Measurements from ENCODE around the gene ATP1A4. TPM values are rescaled to one million over a fixed set of nuclear protein-coding genes. Genes with fewer than 3 reads are reported as not detected.

The ATP1A4 gene
- total RNA-seq, 1 donor from 2014 or later, result not detected

DNA sequence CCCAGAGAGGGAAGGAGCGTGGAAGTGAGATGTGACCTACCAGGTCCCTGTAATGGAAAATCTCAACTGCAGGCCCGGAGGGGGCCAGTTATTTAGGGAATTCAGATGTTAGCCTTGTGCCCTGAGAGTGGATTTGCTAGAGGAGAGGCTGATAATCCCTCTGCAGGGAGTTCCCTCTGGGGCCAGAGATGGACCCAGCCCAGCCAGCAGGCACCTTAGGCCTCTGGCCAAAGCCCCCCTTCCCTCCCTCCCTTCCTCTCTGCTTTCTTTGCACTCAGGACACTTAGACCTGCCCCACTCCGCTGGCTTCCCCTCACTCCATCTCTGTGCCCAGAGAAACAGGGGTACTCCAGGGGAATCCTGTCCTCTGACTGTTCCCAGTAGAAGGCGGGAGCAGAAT lies 37.3 kb upstream of the ATP1A4 start:
- Mint-ChIP-seq H3K4me1 (ENCODE audit: low read depth, unreplicated experiment) (peaks cover 33% of the 10 kb centered on the region), H3K27ac (ENCODE audit: unreplicated experiment) (no peak overlapping the region), H3K4me3 (ENCODE audit: unreplicated experiment) (peak overlapping the region; percentile 24), H3K9me3 (ENCODE audit: unreplicated experiment) (peaks cover 2% of the 10 kb centered on the region), H3K27me3 (ENCODE audit: low read depth, unreplicated experiment) (peaks cover 37% of the 10 kb centered on the region), H3K36me3 (ENCODE audit: low read depth, unreplicated experiment) (no peaks in the 10 kb centered on the region)
- Histone ChIP-seq H4K20me1 (ENCODE audit: insufficient read depth, low read length) (no peaks in the 10 kb centered on the region), H3K4me2 (ENCODE audit: low read length) (no peak overlapping the region), H3K4me3 (ENCODE audit: insufficient read depth, low read depth, low read length) (no peak overlapping the region), H2AFZ (ENCODE audit: low read depth, low read length) (no peak overlapping the region), H3K9me3 (ENCODE audit: insufficient read depth, low read depth, low read length) (no peaks in the 10 kb centered on the region), H3K79me2 (ENCODE audit: insufficient read depth, low read length) (no peaks in the 10 kb centered on the region), H3K36me3 (ENCODE audit: insufficient read depth, low read length) (no peaks in the 10 kb centered on the region), H3K27ac (ENCODE audit: low read depth, low read length) (no peak overlapping the region), H3K4me1 (ENCODE audit: insufficient read depth, low read length) (peaks cover 2% of the 10 kb centered on the region), H3K9ac (ENCODE audit: low read length) (no peak overlapping the region), H3K27me3 (ENCODE audit: insufficient read depth, low read length) (peaks cover 29% of the 10 kb centered on the region)
- TF ChIP-seq EZH2 (IDR thresholded peaks at IDR 0.05; ENCODE audit: insufficient read depth, low read length), result no peak
- TF ChIP-seq, protein P1, sequence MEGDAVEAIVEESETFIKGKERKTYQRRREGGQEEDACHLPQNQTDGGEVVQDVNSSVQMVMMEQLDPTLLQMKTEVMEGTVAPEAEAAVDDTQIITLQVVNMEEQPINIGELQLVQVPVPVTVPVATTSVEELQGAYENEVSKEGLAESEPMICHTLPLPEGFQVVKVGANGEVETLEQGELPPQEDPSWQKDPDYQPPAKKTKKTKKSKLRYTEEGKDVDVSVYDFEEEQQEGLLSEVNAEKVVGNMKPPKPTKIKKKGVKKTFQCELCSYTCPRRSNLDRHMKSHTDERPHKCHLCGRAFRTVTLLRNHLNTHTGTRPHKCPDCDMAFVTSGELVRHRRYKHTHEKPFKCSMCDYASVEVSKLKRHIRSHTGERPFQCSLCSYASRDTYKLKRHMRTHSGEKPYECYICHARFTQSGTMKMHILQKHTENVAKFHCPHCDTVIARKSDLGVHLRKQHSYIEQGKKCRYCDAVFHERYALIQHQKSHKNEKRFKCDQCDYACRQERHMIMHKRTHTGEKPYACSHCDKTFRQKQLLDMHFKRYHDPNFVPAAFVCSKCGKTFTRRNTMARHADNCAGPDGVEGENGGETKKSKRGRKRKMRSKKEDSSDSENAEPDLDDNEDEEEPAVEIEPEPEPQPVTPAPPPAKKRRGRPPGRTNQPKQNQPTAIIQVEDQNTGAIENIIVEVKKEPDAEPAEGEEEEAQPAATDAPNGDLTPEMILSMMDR (IDR thresholded peaks at IDR 0.05; ENCODE audit: insufficient read depth, low read depth, low read length), result no peak
- DNase-seq (ENCODE audit: low read depth) (no peak), FAIRE-seq (no peak)

DNA sequence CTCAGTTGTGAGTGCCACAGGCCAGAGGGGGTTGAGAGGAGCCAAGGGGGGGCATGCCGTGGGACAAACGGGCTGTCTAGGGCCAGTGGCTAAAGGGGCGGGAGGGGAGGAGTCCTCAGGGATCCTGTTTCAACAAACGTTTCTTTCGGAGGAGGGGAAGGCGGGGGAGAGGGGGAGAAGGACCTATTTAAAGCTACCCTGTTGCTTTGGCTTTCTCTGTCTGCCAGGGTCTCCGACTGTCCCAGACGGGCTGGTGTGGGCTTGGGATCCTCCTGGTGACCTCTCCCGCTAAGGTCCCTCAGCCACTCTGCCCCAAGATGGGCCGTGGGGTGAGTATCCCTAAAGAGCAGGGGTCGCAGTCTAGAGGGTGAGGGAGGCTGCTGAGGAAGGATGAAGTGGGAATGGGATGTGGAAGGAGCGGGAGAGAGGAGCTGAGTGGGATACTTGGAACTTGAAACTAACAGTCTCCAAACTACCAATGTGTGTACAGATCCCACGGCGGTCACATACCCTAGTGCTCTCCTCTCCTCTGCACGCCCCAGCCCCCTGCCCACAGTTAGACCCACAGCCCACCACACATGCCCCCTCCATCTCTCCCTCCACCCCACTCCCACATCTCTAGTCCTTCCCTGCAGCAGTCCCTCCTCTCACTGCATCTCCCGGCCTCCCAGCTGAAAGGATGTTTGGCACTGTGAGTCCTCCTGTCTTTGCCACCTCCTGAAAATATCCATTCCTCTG lies 35.7 kb upstream of the ATP1A4 start, which contains the start of gene ATP1A2:
TSS of gene ATP1A2 (plus strand) at position 215 of the 738 bp plus-strand sequence. CDS start at position 318, 103 bp downstream.
- no peaks in the 10 kb centered on the region for H3K79me2 ChIP-seq (ENCODE audit: insufficient read depth, low read length)
- peak within 1 kb of the TSS; percentile 78 for H3K27ac Mint-ChIP-seq (ENCODE audit: unreplicated experiment)
- H3K4me1 ChIP-seq (ENCODE audit: insufficient read depth, low read length), result peaks cover 2% of the 10 kb centered on the region
- no peak within 1 kb of the TSS for H3K4me2 ChIP-seq (ENCODE audit: low read length)
- H3K9me3 ChIP-seq (ENCODE audit: insufficient read depth, low read depth, low read length), result no peaks in the 10 kb centered on the region
- peaks cover 38% of the 10 kb centered on the region for H3K4me1 Mint-ChIP-seq (ENCODE audit: low read depth, unreplicated experiment)
- H3K4me3 Mint-ChIP-seq (ENCODE audit: unreplicated experiment), result peak within 1 kb of the TSS; percentile 51
- DNase-seq (ENCODE audit: low read depth) (no peak), FAIRE-seq (no peak)
- no peak within 1 kb of the TSS for H3K4me3 ChIP-seq (ENCODE audit: insufficient read depth, low read depth, low read length)
- no peak within 1 kb of the TSS for H2AFZ ChIP-seq (ENCODE audit: low read depth, low read length)
- peaks cover 28% of the 10 kb centered on the region for H3K27me3 Mint-ChIP-seq (ENCODE audit: low read depth, unreplicated experiment)
- no peaks in the 10 kb centered on the region for H4K20me1 ChIP-seq (ENCODE audit: insufficient read depth, low read length)
- no peaks in the 10 kb centered on the region for H3K36me3 Mint-ChIP-seq (ENCODE audit: low read depth, unreplicated experiment)
- no peak within 1 kb of the TSS for H3K27ac ChIP-seq (ENCODE audit: low read depth, low read length)
- H3K9me3 Mint-ChIP-seq (ENCODE audit: unreplicated experiment), result peaks cover 2% of the 10 kb centered on the region
- no peaks in the 10 kb centered on the region for H3K36me3 ChIP-seq (ENCODE audit: insufficient read depth, low read length)
- H3K9ac ChIP-seq (ENCODE audit: low read length), result no peak within 1 kb of the TSS
- peaks cover 24% of the 10 kb centered on the region for H3K27me3 ChIP-seq (ENCODE audit: insufficient read depth, low read length)
- peak; percentile 6 for TF ChIP-seq EZH2 (IDR thresholded peaks at IDR 0.05; ENCODE audit: insufficient read depth, low read length)
- TF ChIP-seq, protein P1 (IDR thresholded peaks at IDR 0.05; ENCODE audit: insufficient read depth, low read depth, low read length), result no peak
